Activated naive CD8-positive, alpha-beta T cell treated with anti-CD3 and anti-CD28 coated beads, Interleukin-2, amount 50 U/mL, for 16 hours (primary cell): ENCODE results near the gene PAFAH1B2.
"Not testable (repeated sequence)": the region's sequence is repeated elsewhere in the genome, so short reads cannot be mapped to it uniquely, and the experiment has no call there.

ENCODE experiments used
- DNase-seq: peaks from one replicate; pipeline ENCODE4 v3.0.0-alpha.2; 2020; ENCODE audit warnings: low read depth, low spot score

PAFAH1B2 gene

DNA sequence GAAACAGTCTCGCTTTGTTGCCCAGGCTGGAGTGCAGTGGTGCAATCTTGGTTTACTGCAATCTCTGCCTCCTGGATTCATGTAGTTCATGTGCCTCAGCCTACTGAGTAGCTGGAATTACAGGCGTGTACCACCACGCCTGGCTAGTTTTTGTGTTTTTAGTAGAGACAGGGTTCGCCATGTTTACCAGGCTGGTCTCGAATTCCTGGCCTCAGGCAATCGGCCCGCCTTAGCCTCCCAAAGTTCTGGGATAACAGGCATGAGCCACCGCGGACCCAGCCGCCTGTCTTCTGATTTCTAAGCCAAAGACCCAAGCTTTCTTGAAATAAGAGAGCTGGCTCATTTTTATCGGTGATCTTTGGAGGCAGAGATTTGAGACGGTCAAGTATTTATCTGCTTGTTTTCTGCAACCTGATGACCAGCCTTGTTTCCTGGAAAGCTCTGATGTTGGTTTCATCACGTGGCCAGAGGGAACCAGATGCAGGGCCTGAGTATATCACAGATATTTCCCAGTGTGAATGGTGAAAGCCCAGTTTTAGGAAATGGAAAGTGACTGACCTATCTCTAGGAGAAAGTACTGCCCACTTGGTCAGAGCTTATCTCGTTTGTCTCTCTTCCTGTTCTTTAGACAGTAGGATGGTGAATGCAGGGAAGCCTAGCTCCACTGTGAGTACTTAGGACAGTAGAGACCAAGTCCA, 28.8 kb downstream of the PAFAH1B2 start:
- no peak for DNase-seq

- no peak for DNase-seq
Observed at GRCh38 chr11:117175104-117175503, 31.0 kb downstream of the PAFAH1B2 start.

GRCh38 chr11:117175781-117176180, 31.7 kb downstream of the PAFAH1B2 start:
- DNase-seq, result no peak

GRCh38 chr11:117176186-117176585, 32.1 kb downstream of the PAFAH1B2 start:
- no peak for DNase-seq

DNA sequence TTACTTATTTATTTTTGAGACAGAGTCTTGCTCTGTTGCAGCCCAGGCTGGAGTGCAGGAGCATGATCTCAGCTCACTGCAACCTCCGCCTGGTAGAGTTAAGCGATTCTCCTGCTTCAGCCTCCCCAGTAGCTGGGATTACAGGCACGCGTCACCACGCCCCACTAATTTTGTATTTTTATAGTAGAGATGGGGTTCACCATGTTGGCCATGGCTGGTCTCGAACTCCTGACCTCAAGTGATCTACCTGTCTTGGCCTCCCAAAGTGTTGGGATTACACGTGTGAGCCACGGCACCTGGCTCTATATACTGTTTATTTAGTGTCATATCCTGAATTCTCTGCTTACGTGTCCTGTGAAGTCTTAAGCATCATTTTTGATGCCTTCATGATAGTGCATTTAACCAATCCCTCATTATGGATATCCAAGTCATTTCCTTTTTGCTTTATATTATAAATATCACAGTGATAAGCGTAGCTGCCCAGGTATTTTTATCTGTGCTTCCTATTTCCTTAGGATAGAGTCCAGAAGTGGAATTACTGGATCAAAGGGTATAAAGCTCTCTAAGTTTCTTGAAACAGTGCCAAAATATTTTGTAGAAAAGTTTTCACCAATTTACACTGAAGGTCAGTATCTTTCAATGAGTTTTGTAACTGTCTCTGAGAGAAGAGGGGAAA, 33.6 kb downstream of the PAFAH1B2 start:
- no peak for DNase-seq

- peak; percentile 74 for DNase-seq
Observed at GRCh38 chr11:117178210-117179034, 34.3 kb downstream of the PAFAH1B2 start, which contains the start of gene SIDT2. Gene SIDT2 (plus strand): TSS chr11:117178743. CDS start chr11:117179264, 521 bp downstream.

DNA sequence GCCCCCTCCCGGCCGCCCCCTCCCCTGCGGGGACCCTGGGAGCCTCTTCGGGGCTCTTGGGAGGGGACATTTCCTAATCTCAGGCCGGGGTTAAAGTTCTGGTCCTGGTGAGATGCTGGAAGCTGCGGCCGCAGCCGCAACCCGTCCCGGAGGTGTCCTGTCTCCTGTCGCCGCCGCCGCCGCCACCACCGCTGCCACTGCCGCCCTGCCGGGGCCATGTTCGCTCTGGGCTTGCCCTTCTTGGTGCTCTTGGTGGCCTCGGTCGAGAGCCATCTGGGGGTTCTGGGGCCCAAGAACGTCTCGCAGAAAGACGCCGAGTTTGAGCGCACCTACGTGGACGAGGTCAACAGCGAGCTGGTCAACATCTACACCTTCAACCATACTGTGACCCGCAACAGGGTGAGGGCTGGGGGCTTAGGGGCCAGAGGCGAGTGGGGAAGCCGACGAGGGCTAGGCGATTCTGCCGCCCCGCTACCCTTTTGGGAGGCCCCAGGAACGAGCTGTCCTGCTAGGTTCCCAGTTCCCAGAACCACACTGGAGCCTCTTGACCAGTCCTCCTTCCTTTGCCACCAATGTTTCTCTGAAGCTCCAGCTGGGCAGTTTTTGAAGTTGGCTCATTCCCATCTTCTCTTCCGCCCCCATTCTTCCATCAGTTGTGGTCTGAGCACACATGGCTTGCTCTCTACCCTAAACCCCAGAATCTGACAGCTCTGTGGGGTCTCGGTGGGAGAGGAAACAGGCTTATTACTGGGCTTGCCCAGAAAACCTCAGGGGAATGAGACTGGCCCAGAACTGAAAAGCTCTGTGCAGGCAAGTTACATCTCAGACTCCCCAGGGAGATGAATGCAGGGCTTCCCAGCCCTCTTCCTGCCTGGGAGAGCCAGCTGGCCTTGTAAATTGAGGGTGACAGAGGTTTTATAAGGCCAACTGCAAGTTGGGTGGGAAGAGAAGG, 35.2 kb downstream of the PAFAH1B2 start:
- no peak for DNase-seq

DNA sequence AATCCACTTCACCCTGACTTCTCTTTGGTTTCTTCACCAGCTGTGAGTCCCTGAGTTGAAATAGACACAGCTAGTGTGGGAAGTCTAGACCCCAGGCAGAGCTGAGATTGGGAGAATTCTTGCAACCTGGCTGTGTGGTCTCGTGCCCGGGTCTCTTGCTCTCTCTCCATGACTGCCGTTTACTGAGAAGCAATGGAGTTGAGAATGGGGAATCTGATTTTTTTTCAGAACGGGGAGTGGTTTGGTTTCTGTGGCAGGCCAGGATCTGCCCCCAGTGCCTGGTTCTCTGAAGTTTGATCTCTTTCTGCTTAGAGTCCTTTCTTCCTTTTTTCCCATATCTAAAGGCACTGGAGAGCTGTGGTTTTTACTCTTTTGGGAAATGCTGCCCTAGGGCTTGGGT, 35.9 kb downstream of the PAFAH1B2 start:
- DNase-seq, result no peak

DNA sequence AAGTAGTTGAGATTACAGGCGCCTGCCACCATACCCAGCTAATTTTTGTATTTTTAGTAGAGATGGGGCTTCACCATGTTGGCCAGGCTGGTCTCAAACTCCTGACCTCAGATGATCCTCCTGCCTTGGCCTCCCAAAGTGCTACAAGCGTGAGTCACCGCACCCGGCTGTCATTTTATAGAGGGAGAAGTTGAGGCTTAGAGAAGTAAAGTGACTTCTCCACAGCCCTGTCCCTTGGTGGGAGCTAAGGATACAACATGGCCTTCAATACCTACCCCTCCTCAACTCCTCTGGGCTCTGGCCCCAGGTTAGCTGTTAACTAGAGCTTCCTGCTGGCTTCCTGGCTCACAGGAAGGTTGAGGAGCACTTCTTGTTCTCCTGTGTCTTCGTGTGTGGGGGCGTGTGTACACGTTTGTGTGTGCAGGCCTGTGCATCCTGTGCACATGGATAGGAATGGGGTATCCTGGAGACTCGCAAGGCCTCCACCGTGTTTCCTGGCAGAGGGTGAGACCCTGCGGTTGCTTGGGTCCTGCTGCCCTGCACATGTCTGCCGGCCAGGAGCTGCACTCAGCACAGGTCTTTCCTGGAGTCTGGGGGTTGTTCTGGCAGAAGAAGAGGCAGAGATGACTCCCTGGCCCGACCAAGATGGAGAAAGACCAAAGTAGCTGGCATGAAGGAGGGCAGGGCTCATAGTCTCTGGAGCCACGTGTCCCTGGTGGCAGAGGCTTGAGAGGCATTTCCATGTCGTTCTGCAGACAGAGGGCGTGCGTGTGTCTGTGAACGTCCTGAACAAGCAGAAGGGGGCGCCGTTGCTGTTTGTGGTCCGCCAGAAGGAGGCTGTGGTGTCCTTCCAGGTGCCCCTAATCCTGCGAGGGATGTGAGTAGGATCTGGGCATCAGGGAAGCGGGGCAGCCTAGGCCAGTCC, 36.8 kb downstream of the PAFAH1B2 start:
- DNase-seq, result no peak

DNA sequence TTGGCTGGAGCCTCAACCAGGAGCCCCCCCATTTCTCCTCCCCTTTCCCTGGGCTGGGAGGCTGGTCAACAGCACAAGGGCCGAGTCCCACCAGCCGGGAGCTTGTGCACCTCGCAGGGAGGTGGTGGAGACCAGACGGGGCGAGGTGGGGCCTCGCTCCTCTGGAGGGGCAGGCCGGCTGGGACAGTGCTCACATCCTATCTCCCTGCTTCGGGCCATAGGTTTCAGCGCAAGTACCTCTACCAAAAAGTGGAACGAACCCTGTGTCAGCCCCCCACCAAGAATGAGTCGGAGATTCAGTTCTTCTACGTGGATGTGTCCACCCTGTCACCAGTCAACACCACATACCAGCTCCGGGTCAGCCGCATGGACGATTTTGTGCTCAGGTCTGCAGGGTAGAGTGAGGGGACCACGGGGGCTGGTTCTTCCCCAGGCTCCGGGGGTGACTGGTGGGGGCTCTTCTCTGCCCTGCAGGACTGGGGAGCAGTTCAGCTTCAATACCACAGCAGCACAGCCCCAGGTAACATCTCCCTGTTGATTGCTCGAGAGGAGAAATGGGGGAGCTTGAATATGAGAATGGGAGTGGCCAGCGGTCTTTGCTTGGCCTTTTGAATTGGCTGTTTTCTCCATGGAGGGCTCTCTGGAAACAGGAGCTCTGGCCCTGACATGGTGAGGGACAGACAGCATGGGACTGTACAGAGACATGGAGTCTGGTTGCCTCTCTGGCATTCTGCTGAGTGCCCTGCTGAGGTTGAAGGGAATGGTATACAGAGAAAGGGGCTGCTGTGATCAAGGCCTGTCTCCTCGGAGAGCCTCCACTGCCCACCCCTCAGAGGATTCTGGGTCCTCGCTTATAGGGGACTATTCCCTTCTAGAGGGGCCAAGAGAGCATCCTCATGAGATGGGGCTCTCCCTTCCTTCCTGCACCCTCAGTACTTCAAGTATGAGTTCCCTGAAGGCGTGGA, 37.8 kb downstream of the PAFAH1B2 start:
- no peak for DNase-seq

DNA sequence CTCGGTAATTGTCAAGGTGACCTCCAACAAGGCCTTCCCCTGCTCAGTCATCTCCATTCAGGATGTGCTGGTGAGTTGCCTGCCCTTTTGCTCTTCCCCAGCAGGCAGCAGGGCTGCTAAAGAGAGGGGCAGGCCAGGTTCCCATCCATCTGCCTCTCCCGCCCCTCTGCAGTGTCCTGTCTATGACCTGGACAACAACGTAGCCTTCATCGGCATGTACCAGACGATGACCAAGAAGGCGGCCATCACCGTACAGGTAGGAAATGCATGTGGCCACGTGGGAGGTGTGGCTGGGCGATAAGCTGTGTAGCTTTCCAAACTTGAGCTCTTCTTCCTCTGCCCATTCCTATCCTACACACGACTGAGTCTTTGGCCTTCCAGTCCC, 38.5 kb downstream of the PAFAH1B2 start:
- no peak for DNase-seq

DNA sequence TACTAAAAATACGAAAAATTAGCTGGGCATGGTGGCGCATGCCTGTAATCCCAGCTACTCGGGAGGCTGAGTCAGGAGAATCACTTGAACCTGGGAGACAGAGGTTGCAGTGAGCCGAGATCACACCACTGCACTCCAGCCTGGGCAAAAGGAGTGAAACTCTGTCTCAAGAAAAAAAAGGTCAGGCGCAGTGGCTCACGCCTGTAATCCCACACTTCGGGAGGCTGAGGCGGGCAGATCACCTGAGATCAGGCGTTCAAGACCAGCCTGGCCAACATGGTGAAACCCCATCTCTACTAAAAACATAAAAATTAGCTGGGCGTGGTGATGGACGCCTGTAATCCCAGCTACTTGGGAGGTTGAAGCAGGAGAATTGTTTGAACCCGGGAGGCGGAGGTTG, 39.1 kb downstream of the PAFAH1B2 start:
- DNase-seq, result not testable (repeated sequence)

DNA sequence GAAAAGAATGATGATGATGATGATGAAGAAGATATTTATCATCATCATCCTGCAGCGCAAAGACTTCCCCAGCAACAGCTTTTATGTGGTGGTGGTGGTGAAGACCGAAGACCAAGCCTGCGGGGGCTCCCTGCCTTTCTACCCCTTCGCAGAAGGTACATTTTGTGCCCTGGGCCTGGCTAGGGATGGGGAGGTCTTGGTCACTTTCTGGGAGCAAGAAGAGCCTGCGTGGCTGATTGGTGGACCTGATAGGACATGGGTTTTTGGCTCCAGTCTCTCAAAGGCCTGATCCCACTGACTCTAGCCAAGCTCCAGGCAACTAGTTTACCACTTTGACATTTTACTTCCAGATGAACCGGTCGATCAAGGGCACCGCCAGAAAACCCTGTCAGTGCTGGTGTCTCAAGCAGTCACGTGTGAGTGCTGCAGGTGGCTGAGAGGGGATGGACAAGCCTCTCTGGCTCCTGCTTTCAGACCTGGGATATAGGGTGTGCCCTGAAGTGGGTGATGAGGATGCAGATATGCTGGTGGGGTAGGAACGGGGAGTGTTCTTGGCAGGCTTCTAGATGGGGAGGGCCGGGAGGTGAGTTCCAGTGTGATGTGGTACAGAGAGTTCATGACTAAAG, 39.8 kb downstream of the PAFAH1B2 start:
- DNase-seq, result no peak

GRCh38 chr11:117185736-117186430, 41.8 kb downstream of the PAFAH1B2 start:
- no peak for DNase-seq

DNA sequence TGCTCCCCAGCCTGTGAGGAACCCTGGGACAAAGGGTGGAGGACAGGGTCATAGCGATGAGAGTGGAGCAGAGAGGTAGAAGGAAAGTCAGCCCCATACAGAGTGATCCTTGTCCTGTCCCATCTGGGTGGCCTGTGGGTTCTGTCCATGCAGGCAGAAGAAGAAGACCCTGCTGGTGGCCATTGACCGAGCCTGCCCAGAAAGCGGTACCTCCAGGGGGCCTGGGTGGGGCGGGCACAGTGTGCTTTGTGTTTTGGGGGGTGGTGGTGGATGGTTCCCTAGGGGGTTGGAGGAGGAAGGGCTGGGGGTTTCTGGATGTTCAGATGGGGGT, 42.3 kb downstream of the PAFAH1B2 start:
- no peak for DNase-seq

DNA sequence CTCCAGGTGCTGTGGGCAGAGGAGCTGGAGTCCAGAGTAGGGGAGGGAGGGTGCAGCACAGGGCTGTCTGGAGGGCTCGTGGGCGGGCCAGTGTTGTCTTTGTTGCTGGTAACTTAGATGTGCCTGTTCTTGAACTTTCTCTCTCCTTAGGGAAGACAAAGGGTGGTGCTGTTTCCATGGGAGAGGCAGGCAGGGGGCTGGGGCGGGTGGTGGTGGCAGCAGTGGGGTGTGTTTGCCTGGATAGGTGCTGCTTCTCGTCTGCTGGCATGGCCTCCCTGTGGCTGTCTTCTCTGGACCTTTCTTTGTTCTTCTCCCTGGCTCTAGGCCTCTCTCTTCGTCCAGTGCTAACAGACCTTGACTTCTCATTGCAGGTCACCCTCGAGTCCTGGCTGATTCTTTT, 42.9 kb downstream of the PAFAH1B2 start:
- no peak for DNase-seq

GRCh38 chr11:117187428-117187798, 43.3 kb downstream of the PAFAH1B2 start:
- DNase-seq, result no peak

- no peak for DNase-seq
Observed at GRCh38 chr11:117187799-117188481, 43.9 kb downstream of the PAFAH1B2 start.
